H54 (cell line): ENCODE results near the gene TMED4.

Experiments used
- DNase-seq: peaks from one replicate; pipeline ENCODE4 v3.0.0; 2011; ENCODE audit warnings: low spot score, mixed read lengths; ENCODE audit not compliant: insufficient read length
- FAIRE-seq: peaks from 3 replicates; lab custom pipeline; 2011; peaks lifted over from hg19 to GRCh38; lab: Jason Lieb, UNC
- POLR2A ChIP-seq: IDR thresholded peaks from 2 replicates; pipeline ENCODE4 v1.6.1; 2011; ENCODE audit warnings: low read depth, mild to moderate bottlenecking, low read length

TMED4 gene

DNA sequence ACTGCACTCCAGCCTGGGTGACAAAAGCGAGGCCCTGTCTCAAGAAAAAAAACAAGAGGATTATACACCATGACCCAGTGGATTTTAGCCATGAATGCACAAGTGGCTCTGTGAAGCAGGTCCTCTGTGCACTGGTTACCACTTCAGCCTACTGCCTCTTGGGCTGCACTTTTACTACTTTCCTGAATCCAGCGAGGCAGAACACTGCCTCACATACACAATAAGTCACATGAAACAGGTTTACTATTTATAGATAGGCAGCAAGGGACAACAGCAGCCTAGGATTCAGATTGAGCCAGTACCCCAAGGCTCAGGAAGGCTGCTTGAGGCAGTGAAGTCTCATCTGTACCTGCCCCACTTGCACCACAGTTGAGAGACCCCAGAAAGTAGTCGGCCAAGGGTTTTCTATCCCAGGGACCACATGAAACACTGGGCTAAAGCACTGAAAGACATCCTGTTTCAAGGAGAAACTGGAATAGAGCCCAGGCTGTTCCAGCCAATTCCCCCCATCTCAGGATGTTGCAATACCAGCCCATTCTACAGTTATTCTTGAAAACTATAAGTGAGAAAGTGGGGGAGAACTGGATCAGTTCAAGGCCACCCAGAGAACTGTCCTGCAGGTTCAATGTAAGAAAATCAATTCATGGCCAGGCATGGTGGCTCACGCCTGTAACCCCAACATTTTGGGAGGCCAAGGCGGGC, 14.1 kb upstream of the TMED4 start:
- DNase-seq (no peak), FAIRE-seq (no peak)
- TF ChIP-seq POLR2A = no peak

DNA sequence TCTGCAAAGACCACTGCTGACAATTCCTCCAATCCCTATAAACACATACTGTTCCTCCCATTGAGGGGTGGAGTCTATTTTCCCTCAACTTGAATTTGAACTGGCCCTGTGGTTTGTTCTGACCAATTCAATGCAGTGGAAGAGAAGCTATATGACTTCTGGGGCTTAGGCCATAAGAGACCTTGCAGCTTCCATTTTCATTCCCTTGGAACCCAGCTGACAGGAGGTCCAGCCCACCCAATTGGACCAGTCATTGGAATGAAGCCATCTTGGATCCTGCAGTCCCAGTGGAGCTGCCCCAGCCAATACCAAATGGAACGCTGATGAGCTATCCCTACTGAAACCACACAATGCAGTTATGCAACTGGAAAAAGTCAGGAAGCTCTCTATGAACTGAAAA, 8.9 kb upstream of the TMED4 start:
- FAIRE-seq (no peak), DNase-seq (no peak)
- no peak for TF ChIP-seq POLR2A

DNA sequence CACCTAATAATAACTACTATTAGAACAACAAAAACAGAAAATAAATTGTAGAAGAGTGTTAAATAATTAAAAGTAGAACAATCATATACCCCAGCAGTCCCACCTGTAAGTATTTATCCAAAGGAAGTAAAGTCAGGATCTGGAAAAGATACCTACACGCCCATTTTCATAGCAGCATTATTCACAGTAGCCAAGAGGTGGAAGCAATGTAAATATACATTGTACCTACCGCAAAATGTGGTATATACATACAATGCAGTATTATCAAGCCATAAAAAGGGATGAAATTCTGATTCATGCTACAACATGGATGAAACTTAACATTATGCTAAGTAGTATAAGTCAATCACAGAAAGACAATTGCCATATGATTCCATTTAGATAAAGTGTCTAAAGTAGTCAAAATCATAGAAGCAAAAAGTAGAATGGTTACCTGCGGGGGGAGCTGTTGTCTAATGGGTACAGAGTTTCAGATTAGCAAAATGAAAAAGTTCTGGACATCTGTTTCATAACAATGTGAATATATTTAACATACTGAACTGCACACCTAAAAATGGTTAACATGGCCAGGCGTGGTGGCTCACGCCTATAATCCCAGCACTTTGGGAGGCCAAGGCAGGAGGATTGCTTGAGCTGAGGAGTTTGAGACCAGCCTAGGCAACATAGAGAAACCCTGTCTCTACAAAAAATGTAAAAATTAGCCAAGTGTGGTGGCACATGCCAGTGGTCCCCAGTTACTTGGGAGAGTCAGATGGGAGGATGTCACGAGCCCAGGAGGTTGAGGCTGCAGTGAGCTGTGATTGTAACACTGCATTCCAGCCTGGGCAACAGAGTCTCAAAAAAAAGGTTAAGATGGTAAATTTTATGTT, 6.0 kb upstream of the TMED4 start:
- peak; percentile 71 for FAIRE-seq

DNA sequence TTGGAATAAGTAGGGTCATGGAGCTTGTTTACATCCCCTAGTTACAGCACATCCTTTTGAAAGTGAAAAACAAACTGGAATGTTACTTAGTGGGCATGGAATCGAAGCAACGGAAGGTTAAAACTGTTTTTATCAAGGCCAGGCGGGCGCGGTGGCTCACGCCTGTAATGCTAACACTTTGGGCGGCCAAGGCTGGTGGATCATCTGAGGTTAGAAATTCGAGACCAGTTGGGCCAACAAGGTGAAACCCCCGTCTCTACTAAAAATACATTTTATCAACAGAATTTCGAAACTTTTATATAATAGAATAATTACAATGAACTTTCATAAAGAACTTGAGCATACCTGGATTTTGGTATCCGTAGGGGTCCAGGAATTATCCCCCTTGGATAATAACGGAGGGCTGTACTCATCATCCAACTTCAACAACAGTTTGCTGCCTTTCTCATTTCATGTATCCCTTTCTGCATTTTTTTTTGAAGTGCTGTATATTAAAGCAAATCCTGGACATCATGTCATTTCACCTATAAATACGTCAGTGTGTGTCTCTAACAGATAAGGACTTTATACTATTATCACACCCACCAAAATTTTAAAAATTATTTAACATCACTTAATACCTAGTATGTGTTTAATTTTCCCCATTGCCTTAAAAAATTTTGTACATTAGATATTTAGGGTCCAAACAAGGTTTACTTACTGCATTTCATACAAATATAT, 1.3 kb upstream of the TMED4 start:
- no peak for FAIRE-seq
- no peak for DNase-seq
- TF ChIP-seq POLR2A = no peak

More for the DNA sequence above, 6.0 kb upstream of the TMED4 start:
- no peak for TF ChIP-seq POLR2A
- no peak for DNase-seq

DNA sequence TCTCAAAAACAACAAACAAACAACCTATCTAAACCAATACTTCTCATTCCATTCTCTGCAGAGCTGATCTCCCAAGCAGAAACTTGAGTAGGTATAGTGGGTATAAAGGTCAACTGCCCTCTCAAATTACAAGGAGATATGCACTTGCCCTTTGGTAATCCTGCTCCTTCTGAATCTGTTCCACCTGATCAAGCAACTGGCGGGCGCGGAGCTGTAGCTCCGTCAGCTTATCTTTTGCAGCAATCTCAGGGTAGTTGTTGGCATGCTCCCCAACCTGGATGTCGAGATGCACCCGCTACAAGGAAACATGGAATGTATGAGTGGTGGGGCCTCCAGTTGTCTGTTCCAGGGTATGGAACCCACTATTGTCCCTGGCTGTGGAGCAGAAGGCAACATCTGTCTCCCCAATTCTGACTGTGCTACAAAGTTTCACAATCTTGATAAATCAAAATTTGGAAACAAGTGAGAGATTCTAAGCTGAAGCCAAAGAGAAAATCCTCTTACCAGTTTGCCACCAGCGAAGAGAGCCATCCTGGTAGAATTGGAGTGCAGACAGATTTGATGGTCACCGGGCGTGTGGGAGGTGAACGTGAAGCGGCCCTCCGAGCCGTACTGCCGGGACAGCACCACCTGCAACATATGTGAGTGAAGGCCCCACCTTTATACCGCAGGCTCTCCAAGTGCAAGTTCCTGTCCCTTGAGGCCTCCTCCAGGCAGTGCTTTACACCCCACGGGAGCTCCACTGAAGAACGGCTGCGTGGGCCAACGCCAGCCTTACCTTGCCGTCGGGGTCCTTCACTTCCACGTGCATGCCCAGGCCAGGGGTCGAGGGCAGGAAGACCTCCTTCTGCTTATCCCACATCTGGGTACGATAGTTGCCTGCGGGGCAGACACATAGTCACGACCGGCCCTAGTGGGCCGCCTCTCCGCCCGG, 819 bp downstream of the TMED4 start:
- no peak for FAIRE-seq
- no peak for DNase-seq
- peak; percentile 32; the same call in 1 of the 2 replicates for TF ChIP-seq POLR2A

DNA sequence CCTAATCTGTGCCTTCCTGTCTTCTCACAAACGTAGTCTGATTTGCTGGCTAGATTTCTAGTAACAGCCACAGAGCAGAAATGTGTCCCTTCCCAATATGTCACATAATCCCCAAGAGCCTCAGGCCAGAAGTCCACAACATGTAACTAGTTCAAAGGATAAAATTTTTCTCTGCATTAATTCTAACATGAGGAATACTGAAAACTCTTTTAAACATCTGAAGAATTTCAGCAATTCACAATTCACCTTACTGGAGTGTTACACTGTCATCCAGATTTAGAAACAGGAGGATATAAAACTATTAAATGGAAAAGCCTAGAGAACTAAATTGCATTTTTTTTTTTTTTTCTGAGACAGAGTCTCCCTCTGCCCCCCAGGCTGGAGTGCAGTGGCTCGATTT, 5.8 kb downstream of the TMED4 start:
- DNase-seq (no peak), FAIRE-seq (no peak)
- no peak for TF ChIP-seq POLR2A

DNA sequence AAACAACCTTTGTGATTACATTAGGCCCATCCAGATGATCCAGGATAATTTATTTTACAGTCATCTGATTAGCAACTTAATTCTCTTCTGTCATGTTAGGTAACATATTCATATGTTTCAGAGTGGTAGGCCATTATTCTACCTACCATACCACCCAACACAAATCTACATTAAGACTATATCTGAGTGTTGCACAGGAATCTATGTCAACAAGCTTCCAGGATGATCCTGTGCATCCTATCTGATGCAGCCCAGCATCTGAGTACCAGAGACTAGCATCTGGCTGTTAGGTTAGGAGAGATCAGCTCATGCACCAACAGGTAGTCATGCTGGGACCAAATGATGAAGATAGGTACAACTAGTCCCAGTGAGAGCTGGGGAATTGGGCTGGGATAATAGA, 7.0 kb downstream of the TMED4 start:
- FAIRE-seq (no peak), DNase-seq (no peak)
- no peak for TF ChIP-seq POLR2A

DNA sequence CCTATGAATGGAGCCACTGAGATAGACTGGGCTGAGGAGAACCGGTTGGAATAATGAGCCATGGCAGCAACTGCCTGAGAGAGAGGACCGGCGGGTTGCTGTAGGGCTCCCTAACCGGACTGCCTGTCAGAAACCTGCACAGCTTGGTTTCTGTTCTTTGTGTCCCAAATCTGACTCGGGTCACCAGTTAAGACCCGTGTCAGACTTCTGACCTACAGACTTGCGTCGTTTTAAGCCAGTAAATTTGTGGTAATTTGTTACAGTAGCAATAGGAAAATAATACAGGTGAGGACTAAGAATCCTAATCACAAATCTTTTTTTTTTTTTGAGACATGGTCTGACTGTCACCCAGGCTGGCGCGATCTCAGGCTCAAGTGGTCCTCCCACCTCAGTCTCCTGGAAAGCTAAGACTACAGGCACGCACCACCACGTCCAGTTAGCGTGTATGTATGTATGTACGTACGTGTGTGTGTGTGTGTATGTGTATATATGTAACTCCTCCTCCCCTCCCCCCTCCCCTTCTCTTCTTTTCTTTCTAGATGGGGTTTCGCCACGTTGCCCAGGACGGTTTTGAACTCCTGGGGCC, 7.7 kb downstream of the TMED4 start:
- DNase-seq (no peak), FAIRE-seq (no peak)
- TF ChIP-seq POLR2A = no peak

DNA sequence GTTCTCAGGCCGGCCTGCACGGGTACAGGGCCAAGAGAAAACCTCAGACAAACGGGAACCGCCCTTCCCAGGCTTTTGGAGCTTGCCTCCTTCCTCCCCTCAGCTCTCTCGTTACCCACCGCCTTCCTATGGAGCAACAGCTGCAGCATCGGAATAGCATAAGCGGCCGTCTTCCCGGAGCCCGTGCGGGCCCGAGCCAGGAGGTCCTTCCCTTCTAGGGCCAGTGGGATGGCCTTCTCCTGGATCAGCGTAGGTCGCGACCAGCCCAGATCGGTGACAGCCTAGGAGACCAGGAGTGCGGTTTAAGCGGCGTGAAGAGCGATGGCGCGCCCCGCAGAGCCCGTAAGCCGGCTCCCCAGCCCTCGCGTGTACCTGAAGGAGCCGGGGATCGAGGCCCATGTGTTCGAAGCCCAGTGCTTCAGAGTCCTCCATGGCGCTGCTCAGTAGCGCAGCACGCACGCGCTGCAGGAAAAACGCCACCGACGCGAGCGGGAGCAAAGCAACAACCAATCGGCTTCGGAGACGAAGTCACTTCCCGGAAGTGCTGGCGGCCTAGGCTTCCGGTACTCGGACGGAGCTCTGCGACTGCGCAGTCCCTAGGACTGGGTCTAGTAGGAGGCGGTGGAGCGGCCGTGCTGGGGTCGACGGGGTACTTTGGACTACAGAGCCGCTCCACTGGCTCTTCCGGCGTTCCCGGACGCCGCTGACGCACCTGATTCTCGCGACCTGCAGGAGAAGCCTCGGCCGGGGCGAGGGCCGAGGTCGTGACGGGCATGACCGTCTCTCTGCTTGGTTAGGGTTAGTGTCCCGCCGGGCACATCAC, 8.4 kb downstream of the TMED4 start, which contains the start of gene DDX56:
Gene DDX56, minus strand, starts transcription at position 445 of the 823 bp plus-strand sequence. Its CDS starts 13 bp downstream, at position 432.
- DNase-seq = peak; percentile 99
- TF ChIP-seq POLR2A = peak; percentile 98
- FAIRE-seq = peak; percentile 23

DNA sequence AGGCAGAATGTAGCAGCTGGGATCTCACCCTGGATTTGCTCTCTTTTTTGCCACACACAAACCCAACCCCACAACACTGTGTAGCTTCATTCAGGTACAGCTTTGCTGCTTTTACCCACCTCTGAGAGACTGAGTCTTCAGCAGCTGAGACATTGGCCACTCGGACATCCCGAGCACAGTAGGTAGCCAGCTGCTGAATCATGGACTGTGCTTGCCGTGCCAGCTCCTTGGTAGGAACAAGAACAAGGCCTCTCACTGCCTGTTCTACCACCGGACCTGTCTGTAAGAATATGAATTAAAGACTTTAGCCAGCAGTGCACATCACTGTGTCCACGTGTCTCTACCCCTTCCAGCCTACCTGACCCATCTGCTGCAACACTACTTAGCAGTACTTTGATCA, 9.3 kb downstream of the TMED4 start:
- DNase-seq = no peak
- no peak for FAIRE-seq
- TF ChIP-seq POLR2A = no peak

DNA sequence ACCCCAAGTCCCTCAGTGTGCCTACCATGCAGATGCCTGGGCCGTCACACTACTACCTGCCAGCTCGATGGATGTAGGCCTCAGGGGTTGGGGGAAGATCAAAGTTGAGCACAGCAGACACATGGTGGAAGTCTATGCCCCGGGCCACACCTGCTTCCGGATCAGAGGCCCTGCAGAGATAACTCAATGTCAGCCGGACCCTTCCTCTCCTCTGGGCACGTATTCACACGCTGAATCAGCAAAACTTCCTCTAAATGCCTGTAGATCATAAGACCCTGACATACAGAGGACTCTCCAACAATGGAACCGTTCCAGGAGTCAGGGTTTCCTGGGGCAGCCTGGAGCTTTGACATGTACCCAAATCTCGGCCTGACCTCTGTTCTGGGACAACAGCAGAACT, 12.1 kb downstream of the TMED4 start:
- TF ChIP-seq POLR2A = no peak
- FAIRE-seq = no peak
- no peak for DNase-seq
